HepG2 (cell line): ENCODE data around the gene WDR73. TPM values are rescaled to one million over a fixed set of nuclear protein-coding genes. Genes with fewer than 3 reads are reported as not detected.

ENCODE experiments used
- AKNA ChIP-seq: sonication (generic); formaldehyde crosslinking; IDR thresholded peaks from 2 replicates; pipeline ENCODE4 v1.4.0; 2020; ENCODE audit warnings: missing genetic modification reagents, borderline replicate concordance
- CHD2 ChIP-seq: IDR thresholded peaks from 2 replicates; pipeline ENCODE4 v1.6.1; 2011; ENCODE audit warnings: low read depth, low read length, improper control_type of control experiment
- KMT2B ChIP-seq: IDR thresholded peaks from 2 replicates; pipeline ENCODE4 v1.6.1; 2016; ENCODE audit warnings: missing genetic modification reagents, missing compliant biosample characterization
- MYPOP ChIP-seq: sonication (generic); formaldehyde crosslinking; IDR thresholded peaks from 2 replicates; pipeline ENCODE4 v1.8.1; 2023; ENCODE audit warnings: mild to moderate bottlenecking, moderate library complexity, missing genetic modification reagents
- NFE2 ChIP-seq: sonication (generic); formaldehyde crosslinking; IDR thresholded peaks from 2 replicates; pipeline ENCODE4 v1.4.0; 2020; ENCODE audit warnings: missing genetic modification reagents
- ZEB1 ChIP-seq: IDR thresholded peaks from 2 replicates; pipeline ENCODE4 v1.6.1; 2012; ENCODE audit warnings: mild to moderate bottlenecking, low read depth, inconsistent platforms; ENCODE audit not compliant: insufficient replicate concordance
- ZNF605 ChIP-seq: sonication (generic); formaldehyde crosslinking; IDR thresholded peaks from 2 replicates; pipeline ENCODE4 v1.8.0; 2022; ENCODE audit warnings: mild to moderate bottlenecking, missing genetic modification reagents
- ZNF678 ChIP-seq: sonication (generic); formaldehyde crosslinking; IDR thresholded peaks from 2 replicates; pipeline ENCODE4 v1.4.0; 2020; ENCODE audit warnings: mild to moderate bottlenecking, missing genetic modification reagents
- ZSCAN12 ChIP-seq: sonication (generic); formaldehyde crosslinking; IDR thresholded peaks from 2 replicates; pipeline ENCODE4 v1.9.0; 2021; ENCODE audit warnings: mild to moderate bottlenecking, missing genetic modification reagents
- polyA plus RNA-seq, 8 experiments: library from polyadenylated mRNA; depleted of rRNA in 3 of 8; stranded (reverse) in 7 of 8; unstranded in 1 of 8; fragments of >200 nt; fragmentation: Illumina TruSeq in 4 of 8; extraction: Trizol in 4 of 8; gene quantifications; 2 replicates each; pipeline versions ENCODE4 v1.2.1 to v1.2.3, GENCODE V29; 2011 to 2016; ENCODE audit warnings: low read depth in 4 of 8, missing spikeins in 1 of 8, mixed read lengths in 1 of 8; ENCODE audit not compliant: insufficient read depth in 1 of 8
- total RNA-seq, 5 experiments: library from RNA; depleted of rRNA; stranded (reverse); fragments of >200 nt; fragmentation: Illumina TruSeq; extraction: Trizol; gene quantifications; 2 replicates each; pipeline ENCODE4 v1.2.3, GENCODE V29; 2016; ENCODE audit warnings: low read depth in 1 of 5
- TF ChIP-seq, protein P1 (sequence below): sonication (generic); formaldehyde crosslinking; conservative IDR thresholded peaks from 2 replicates; pipeline ENCODE4 v1.4.0; 2020; ENCODE audit warnings: missing genetic modification reagents
- TF ChIP-seq, protein P2 (sequence below): sonication (generic); formaldehyde crosslinking; IDR thresholded peaks from 2 replicates; pipeline ENCODE4 v1.8.0; 2022; ENCODE audit warnings: missing genetic modification reagents, mild to moderate bottlenecking, inconsistent platforms, borderline replicate concordance
- TF ChIP-seq, protein P3 (sequence below), 2 experiments: sonication (generic) in 1 of 2; formaldehyde crosslinking in 1 of 2; IDR thresholded peaks; 2 replicates each; pipeline versions ENCODE4 v1.6.1 to v1.9.0; 2014 to 2022; ENCODE audit warnings: antibody characterized with exemption in 1 of 2, borderline replicate concordance in 1 of 2, inconsistent platforms in 1 of 2, low read depth in 1 of 2, missing genetic modification reagents in 1 of 2

Gene WDR73
- total and polyA plus RNA-seq, 2 of the 13 experiments (the other 11 are each of a cell fraction or from before 2014, with no cell fraction given) = 20.0 to 35.5 TPM

GRCh38 chr15:84658080-84658787, 4.2 kb upstream of the WDR73 start, which contains the start of gene NMB (continued):
- TF ChIP-seq AKNA (CRISPR knock-in tag) = no peak
- no peak for TF ChIP-seq MYPOP (CRISPR knock-in tag)
- TF ChIP-seq CHD2 = peak; percentile 71
- TF ChIP-seq, protein P1, sequence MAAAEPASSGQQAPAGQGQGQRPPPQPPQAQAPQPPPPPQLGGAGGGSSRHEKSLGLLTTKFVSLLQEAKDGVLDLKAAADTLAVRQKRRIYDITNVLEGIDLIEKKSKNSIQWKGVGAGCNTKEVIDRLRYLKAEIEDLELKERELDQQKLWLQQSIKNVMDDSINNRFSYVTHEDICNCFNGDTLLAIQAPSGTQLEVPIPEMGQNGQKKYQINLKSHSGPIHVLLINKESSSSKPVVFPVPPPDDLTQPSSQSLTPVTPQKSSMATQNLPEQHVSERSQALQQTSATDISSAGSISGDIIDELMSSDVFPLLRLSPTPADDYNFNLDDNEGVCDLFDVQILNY (CRISPR knock-in tag) = no peak
- TF ChIP-seq KMT2B (CRISPR knock-in tag) = 0 out of 2 replicates have a peak, but pooled peaks have one; percentile 32
- TF ChIP-seq, protein P2, sequence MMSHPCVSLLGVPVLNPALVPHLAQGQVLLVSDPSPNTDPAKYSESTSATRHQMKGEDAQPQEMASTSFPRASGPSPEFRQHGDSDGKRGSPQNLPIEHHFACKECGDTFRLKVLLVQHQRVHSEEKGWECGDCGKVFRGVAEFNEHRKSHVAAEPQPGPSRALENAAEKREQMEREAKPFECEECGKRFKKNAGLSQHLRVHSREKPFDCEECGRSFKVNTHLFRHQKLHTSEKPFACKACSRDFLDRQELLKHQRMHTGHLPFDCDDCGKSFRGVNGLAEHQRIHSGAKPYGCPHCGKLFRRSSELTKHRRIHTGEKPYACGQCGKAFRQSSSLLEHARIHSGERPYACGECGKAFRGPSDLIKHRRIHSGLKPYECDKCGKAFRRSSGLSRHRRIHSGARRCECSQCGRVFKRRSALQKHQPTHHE (CRISPR knock-in tag) = peak; percentile 51; the same call in 1 of the 2 replicates
- TF ChIP-seq ZEB1 = no peak
- no peak for TF ChIP-seq ZNF678 (CRISPR knock-in tag)
- TF ChIP-seq ZNF605 (CRISPR knock-in tag) = no peak
- TF ChIP-seq ZSCAN12 (CRISPR knock-in tag) = no peak
- no peak for TF ChIP-seq NFE2 (CRISPR knock-in tag)
- TF ChIP-seq, protein P3, sequence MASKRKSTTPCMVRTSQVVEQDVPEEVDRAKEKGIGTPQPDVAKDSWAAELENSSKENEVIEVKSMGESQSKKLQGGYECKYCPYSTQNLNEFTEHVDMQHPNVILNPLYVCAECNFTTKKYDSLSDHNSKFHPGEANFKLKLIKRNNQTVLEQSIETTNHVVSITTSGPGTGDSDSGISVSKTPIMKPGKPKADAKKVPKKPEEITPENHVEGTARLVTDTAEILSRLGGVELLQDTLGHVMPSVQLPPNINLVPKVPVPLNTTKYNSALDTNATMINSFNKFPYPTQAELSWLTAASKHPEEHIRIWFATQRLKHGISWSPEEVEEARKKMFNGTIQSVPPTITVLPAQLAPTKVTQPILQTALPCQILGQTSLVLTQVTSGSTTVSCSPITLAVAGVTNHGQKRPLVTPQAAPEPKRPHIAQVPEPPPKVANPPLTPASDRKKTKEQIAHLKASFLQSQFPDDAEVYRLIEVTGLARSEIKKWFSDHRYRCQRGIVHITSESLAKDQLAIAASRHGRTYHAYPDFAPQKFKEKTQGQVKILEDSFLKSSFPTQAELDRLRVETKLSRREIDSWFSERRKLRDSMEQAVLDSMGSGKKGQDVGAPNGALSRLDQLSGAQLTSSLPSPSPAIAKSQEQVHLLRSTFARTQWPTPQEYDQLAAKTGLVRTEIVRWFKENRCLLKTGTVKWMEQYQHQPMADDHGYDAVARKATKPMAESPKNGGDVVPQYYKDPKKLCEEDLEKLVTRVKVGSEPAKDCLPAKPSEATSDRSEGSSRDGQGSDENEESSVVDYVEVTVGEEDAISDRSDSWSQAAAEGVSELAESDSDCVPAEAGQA (IDR thresholded peaks at IDR 0.05; ENCODE audit: low read depth) = no peak
- TF ChIP-seq, protein P3 (CRISPR knock-in tag; IDR thresholded peaks at IDR 0.05; ENCODE audit: borderline replicate concordance) = no peak
